SK-N-SH (cell line): ENCODE measurements around the gene PWP2.

ENCODE experiments used
- CTCF ChIP-seq: fragments of 200-600 bp; sonication (generic); IDR thresholded peaks from 2 replicates; pipeline ENCODE4 v1.6.1; 2017; ENCODE audit warnings: antibody characterized with exemption, mild to moderate bottlenecking, moderate library complexity
- FOSL2 ChIP-seq: IDR thresholded peaks from 2 replicates; pipeline ENCODE4 v1.4.0; 2012; ENCODE audit warnings: low read depth, mild to moderate bottlenecking, moderate library complexity, borderline replicate concordance
- FOXM1 ChIP-seq: IDR thresholded peaks from 2 replicates; pipeline ENCODE4 v1.4.0; 2012; ENCODE audit warnings: low read depth, mild to moderate bottlenecking
- POLR2AphosphoS5 ChIP-seq: IDR thresholded peaks from 2 replicates; pipeline ENCODE4 v1.6.1; 2012; ENCODE audit warnings: low read depth, low read length
- REST ChIP-seq: IDR thresholded peaks from 2 replicates; pipeline ENCODE4 v1.6.1; 2012; ENCODE audit warnings: mild to moderate bottlenecking, low read depth, low read length, moderate library complexity
- TCF12 ChIP-seq: IDR thresholded peaks from 2 replicates; pipeline ENCODE4 v1.4.0; 2012

GRCh38 chr21:44079846-44080245 is 27.4 kb upstream of the PWP2 start:
- TF ChIP-seq CTCF (no peak), FOXM1 (no peak), POLR2AphosphoS5 (no peak), TCF12 (no peak), REST (no peak), FOSL2 (no peak)
